ENCODE measurements around the gene ABLIM2. TPM values are rescaled to one million over a fixed set of nuclear protein-coding genes. Genes with fewer than 3 reads are reported as not detected.

The ABLIM2 gene
- total and polyA plus RNA-seq, 2 of the 8 experiments (the other 6 are each of a cell fraction or from before 2014, with no cell fraction given) = 2.8 to 3.0 TPM

- Histone ChIP-seq H2BK5ac (ENCODE audit: low read depth, low read length) (no peak overlapping the region), H3K4ac (replicated peaks; ENCODE audit: insufficient read length, low read depth, low read length) (no peak overlapping the region), H3K23ac (ENCODE audit: insufficient read length) (no peak overlapping the region), H3K79me1 (ENCODE audit: low read depth, low read length) (no peaks in the 10 kb centered on the region), H3K4me2 (ENCODE audit: insufficient read depth in 1 of 2, low read depth in 2 of 2, low read length in 2 of 2) (no peak overlapping the region), H4K91ac (replicated peaks; ENCODE audit: insufficient read length, low read length) (peak overlapping the region; percentile 66), H3K4me1 (replicated peaks in 1 of 4; ENCODE audit: control insufficient read depth in 3 of 4, insufficient read depth in 4 of 4, low read length in 3 of 4) (no peaks in the 10 kb centered on the region), H3K9ac (replicated peaks in 1 of 4; ENCODE audit: extremely low read depth in 1 of 4, low read depth in 3 of 4, low read length in 3 of 4) (no peak overlapping the region), H3K36me3 (ENCODE audit: control insufficient read depth in 2 of 4, insufficient read depth in 4 of 4, low read length in 3 of 4) (no peaks in the 10 kb centered on the region), H3K9me3 (ENCODE audit: insufficient read depth in 2 of 2, low read depth in 1 of 2, low read length in 1 of 2) (no peaks in the 10 kb centered on the region), H4K5ac (ENCODE audit: insufficient read length, low read depth, low read length) (no peak overlapping the region), H3K27me3 (replicated peaks in 1 of 4; ENCODE audit: control insufficient read depth in 3 of 4, extremely low read depth in 1 of 4, insufficient read depth in 3 of 4, low read length in 3 of 4) (no peaks in the 10 kb centered on the region), H2BK12ac (ENCODE audit: low read depth, low read length) (no peak overlapping the region), H4K8ac (ENCODE audit: extremely low read depth, insufficient read depth, low read length) (no peak overlapping the region), H3K23me2 (ENCODE audit: low read depth, low read length) (0 out of 2 replicates have a peak, but pooled peaks cover 2% of the 10 kb centered on the region), H3K18ac (ENCODE audit: extremely low read depth, low read length) (no peak overlapping the region), H3K27ac (ENCODE audit: low read depth, low read length) (no peak overlapping the region), H2AK5ac (ENCODE audit: low read depth, low read length) (no peak overlapping the region), H4K20me1 (replicated peaks in 1 of 2; ENCODE audit: control insufficient read depth in 1 of 2, insufficient read depth in 2 of 2, low read length in 2 of 2) (peaks cover 0 to 4% of the 10 kb centered on the region in 2 experiments), H2BK20ac (ENCODE audit: low read length) (no peak overlapping the region), H2AFZ (ENCODE audit: low read length) (no peak overlapping the region), H2BK120ac (replicated peaks; ENCODE audit: low read depth, low read length) (no peak overlapping the region), H3K4me3 (ENCODE audit: extremely low read depth in 1 of 4, insufficient read depth in 2 of 4, low read depth in 3 of 4, low read length in 4 of 4) (no peak overlapping the region), H3K79me2 (ENCODE audit: control insufficient read depth in 1 of 2, insufficient read depth in 2 of 2, low read length in 2 of 2) (no peaks in the 10 kb centered on the region), H3K14ac (ENCODE audit: insufficient read length) (no peak overlapping the region), H3K56ac (replicated peaks; ENCODE audit: insufficient read length, low read depth, low read length) (no peak overlapping the region), H2BK15ac (ENCODE audit: low read length) (no peak overlapping the region)
- no peak for TF ChIP-seq KDM5A (IDR thresholded peaks at IDR 0.05; ENCODE audit: low read length)
- no peak for TF ChIP-seq RBBP5 (IDR thresholded peaks at IDR 0.05; ENCODE audit: borderline replicate concordance, low read depth, low read length)
- ChIA-PET CTCF (ENCODE audit: partially characterized antibody) (interaction anchor here (0.6 to 2.0 kb wide), 4 partner anchors 11 to 846 kb away, joined by 3 to 7 read pairs (median 4); no protein-coding TSS in a partner anchor), POLR2A (ENCODE audit: partially characterized antibody) (interaction anchor here (0.8 kb wide), 1 partner anchor 111 kb away, joined by 3 read pairs; no protein-coding TSS in a partner anchor)
- no peak for FAIRE-seq
- 93% methylated on average over 6 of the region's 6 CpGs; no CpG with 5 or more reads in 1 of the 2 experiments for WGBS, 2 experiments (ENCODE audit: extremely low coverage in 1 of 2, insufficient coverage in 1 of 2, insufficient read length in 1 of 2, insufficient replicate concordance in 2 of 2, low coverage in 1 of 2, low lambda C conversion rate in 2 of 2, missing lambda C conversion rate in 1 of 2)
- DNase-seq (ENCODE audit: low read depth in 1 of 2, low spot score in 2 of 2) = no peak
These were observed 22.5 kb upstream of the ABLIM2 start for GRCh38 chr4:8181119-8181518.

All from H1 (cell line).